K562 (cell line): ENCODE results near the gene SMG9. TPM values are rescaled to one million over a fixed set of nuclear protein-coding genes. Genes with fewer than 3 reads are reported as not detected.

Source experiments
- BRCA1 ChIP-seq, 2 experiments: fragments of 450-650 bp in 1 of 2; sonication (generic) in 1 of 2; formaldehyde crosslinking in 1 of 2; IDR thresholded peaks; 2 replicates each; pipeline versions ENCODE4 v1.5.0 to v1.6.1; 2017 to 2020; ENCODE audit warnings: mild to moderate bottlenecking in 1 of 2, missing genetic modification reagents in 1 of 2
- CBX3 ChIP-seq, 2 experiments: IDR thresholded peaks; 1 replicate in 1 of 2; 2 replicates in 1 of 2; pipeline ENCODE4 v1.6.1; 2012; ENCODE audit warnings: inconsistent platforms in 2 of 2, low read length in 2 of 2, borderline replicate concordance in 1 of 2, control low read depth in 1 of 2
- ESRRA ChIP-seq: fragments of 450-650 bp; IDR thresholded peaks from 2 replicates; pipeline ENCODE4 v1.6.1; 2014; ENCODE audit warnings: low read depth, mild to moderate bottlenecking, moderate library complexity, borderline replicate concordance
- FIP1L1 ChIP-seq: fragments of 200-400 bp; formaldehyde crosslinking; IDR thresholded peaks from 2 replicates; pipeline ENCODE4 v1.6.1; 2018; ENCODE audit warnings: mild to moderate bottlenecking, low read depth, low read length; ENCODE audit not compliant: poor library complexity, severe bottlenecking
- GATAD2B ChIP-seq: fragments of 450-650 bp; IDR thresholded peaks from 2 replicates; pipeline ENCODE4 v1.6.1; 2017; ENCODE audit warnings: mild to moderate bottlenecking, borderline replicate concordance
- ILK ChIP-seq: fragments of 450-650 bp; IDR thresholded peaks from 2 replicates; pipeline ENCODE4 v1.6.1; 2016; ENCODE audit warnings: missing genetic modification characterization, low read depth, mild to moderate bottlenecking, missing compliant biosample characterization, moderate library complexity, borderline replicate concordance
- LARP7 ChIP-seq: fragments of 450-650 bp; IDR thresholded peaks from 2 replicates; pipeline ENCODE4 v1.6.1; 2016
- PHTF2 ChIP-seq: fragments of 250-450 bp; sonication (Bioruptor Pico); IDR thresholded peaks from 2 replicates; pipeline ENCODE4 v1.5.0; 2021; ENCODE audit warnings: mild to moderate bottlenecking
- SAFB2 ChIP-seq: fragments of 200-400 bp; formaldehyde crosslinking; IDR thresholded peaks from 2 replicates; pipeline ENCODE4 v1.6.1; 2018; ENCODE audit warnings: borderline replicate concordance, low read length, low read depth, moderate library complexity; ENCODE audit not compliant: severe bottlenecking
- ZNF589 ChIP-seq: fragments of 200-800 bp; sonication (Bioruptor generic); IDR thresholded peaks from 2 replicates; pipeline ENCODE4 v1.6.1; 2016; ENCODE audit warnings: low read depth, missing genetic modification characterization, missing compliant biosample characterization
- polyA plus RNA-seq, 8 experiments: library from polyadenylated mRNA; depleted of rRNA in 4 of 8; stranded (reverse) in 5 of 8; unstranded in 3 of 8; fragments of >200 nt; fragmentation: Nextera tagmentation in 2 of 8; fragmentation: Illumina TruSeq in 1 of 8; extraction: Ambion mirVana in 2 of 8; extraction: Trizol in 1 of 8; gene quantifications; 2 replicates each; pipeline versions ENCODE4 v1.2.1 to v1.2.3, GENCODE V29; 2011 to 2014; ENCODE audit warnings: inconsistent platforms in 1 of 8, missing spikeins in 1 of 8
- total RNA-seq, 7 experiments: library from RNA; depleted of rRNA in 6 of 7; stranded (reverse); fragments of >200 nt in 6 of 7; fragmentation: Illumina TruSeq in 2 of 7; extraction: Trizol in 2 of 7; gene quantifications; 2 replicates each; pipeline versions ENCODE4 v1.2.1 to v1.2.3, GENCODE V29; 2011 to 2021; ENCODE audit warnings: low replicate concordance in 1 of 7
- TF ChIP-seq, protein P1 (sequence below): sonication (generic); formaldehyde crosslinking; IDR thresholded peaks from 2 replicates; pipeline ENCODE4 v1.8.1; 2023; ENCODE audit warnings: mild to moderate bottlenecking, missing genetic modification reagents, moderate library complexity
- TF ChIP-seq, protein P2 (sequence below), 3 experiments: IDR thresholded peaks in 2 of 3; conservative IDR thresholded peaks in 1 of 3; 2 replicates each; pipeline ENCODE4 v1.5.1; 2011 to 2012; ENCODE audit warnings: low read length in 3 of 3, mild to moderate bottlenecking in 3 of 3, control low read depth in 2 of 3, improper control_type of control experiment in 1 of 3, inconsistent platforms in 1 of 3, low read depth in 1 of 3, mixed read lengths in 1 of 3, moderate library complexity in 1 of 3; ENCODE audit not compliant: insufficient read depth in 2 of 3
- TF ChIP-seq, protein P3 (sequence below): fragments of 450-650 bp; IDR thresholded peaks from 2 replicates; pipeline ENCODE4 v1.6.1; 2016; ENCODE audit warnings: mild to moderate bottlenecking, moderate library complexity

The SMG9 gene
- total and polyA plus RNA-seq, 9 of the 15 experiments (the other 6 are each of a cell fraction or from before 2014, with no cell fraction given), result 1.7 to 79.7 (median 40.2) TPM

GRCh38 chr19:43789029-43789428 lies 34.3 kb upstream of the SMG9 start (continued):
- TF ChIP-seq, protein P1, sequence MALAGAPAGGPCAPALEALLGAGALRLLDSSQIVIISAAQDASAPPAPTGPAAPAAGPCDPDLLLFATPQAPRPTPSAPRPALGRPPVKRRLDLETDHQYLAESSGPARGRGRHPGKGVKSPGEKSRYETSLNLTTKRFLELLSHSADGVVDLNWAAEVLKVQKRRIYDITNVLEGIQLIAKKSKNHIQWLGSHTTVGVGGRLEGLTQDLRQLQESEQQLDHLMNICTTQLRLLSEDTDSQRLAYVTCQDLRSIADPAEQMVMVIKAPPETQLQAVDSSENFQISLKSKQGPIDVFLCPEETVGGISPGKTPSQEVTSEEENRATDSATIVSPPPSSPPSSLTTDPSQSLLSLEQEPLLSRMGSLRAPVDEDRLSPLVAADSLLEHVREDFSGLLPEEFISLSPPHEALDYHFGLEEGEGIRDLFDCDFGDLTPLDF (CRISPR knock-in tag), result peak; percentile 59; the same call in 1 of the 2 replicates
- TF ChIP-seq, protein P2, sequence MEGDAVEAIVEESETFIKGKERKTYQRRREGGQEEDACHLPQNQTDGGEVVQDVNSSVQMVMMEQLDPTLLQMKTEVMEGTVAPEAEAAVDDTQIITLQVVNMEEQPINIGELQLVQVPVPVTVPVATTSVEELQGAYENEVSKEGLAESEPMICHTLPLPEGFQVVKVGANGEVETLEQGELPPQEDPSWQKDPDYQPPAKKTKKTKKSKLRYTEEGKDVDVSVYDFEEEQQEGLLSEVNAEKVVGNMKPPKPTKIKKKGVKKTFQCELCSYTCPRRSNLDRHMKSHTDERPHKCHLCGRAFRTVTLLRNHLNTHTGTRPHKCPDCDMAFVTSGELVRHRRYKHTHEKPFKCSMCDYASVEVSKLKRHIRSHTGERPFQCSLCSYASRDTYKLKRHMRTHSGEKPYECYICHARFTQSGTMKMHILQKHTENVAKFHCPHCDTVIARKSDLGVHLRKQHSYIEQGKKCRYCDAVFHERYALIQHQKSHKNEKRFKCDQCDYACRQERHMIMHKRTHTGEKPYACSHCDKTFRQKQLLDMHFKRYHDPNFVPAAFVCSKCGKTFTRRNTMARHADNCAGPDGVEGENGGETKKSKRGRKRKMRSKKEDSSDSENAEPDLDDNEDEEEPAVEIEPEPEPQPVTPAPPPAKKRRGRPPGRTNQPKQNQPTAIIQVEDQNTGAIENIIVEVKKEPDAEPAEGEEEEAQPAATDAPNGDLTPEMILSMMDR (IDR thresholded peaks at IDR 0.05 in 2 of 3, conservative IDR thresholded peaks at IDR 0.05 in 1 of 3; ENCODE audit: insufficient read depth in 2 of 3, low read depth in 1 of 3, low read length in 3 of 3), result no peak
- no peak for TF ChIP-seq GATAD2B
- TF ChIP-seq CBX3 (IDR thresholded peaks at IDR 0.05; ENCODE audit: borderline replicate concordance in 1 of 2, low read length in 2 of 2), result peak in 1 of 2 experiments; percentile 55; a peak in 1 of 3 replicates
- TF ChIP-seq, protein P3, sequence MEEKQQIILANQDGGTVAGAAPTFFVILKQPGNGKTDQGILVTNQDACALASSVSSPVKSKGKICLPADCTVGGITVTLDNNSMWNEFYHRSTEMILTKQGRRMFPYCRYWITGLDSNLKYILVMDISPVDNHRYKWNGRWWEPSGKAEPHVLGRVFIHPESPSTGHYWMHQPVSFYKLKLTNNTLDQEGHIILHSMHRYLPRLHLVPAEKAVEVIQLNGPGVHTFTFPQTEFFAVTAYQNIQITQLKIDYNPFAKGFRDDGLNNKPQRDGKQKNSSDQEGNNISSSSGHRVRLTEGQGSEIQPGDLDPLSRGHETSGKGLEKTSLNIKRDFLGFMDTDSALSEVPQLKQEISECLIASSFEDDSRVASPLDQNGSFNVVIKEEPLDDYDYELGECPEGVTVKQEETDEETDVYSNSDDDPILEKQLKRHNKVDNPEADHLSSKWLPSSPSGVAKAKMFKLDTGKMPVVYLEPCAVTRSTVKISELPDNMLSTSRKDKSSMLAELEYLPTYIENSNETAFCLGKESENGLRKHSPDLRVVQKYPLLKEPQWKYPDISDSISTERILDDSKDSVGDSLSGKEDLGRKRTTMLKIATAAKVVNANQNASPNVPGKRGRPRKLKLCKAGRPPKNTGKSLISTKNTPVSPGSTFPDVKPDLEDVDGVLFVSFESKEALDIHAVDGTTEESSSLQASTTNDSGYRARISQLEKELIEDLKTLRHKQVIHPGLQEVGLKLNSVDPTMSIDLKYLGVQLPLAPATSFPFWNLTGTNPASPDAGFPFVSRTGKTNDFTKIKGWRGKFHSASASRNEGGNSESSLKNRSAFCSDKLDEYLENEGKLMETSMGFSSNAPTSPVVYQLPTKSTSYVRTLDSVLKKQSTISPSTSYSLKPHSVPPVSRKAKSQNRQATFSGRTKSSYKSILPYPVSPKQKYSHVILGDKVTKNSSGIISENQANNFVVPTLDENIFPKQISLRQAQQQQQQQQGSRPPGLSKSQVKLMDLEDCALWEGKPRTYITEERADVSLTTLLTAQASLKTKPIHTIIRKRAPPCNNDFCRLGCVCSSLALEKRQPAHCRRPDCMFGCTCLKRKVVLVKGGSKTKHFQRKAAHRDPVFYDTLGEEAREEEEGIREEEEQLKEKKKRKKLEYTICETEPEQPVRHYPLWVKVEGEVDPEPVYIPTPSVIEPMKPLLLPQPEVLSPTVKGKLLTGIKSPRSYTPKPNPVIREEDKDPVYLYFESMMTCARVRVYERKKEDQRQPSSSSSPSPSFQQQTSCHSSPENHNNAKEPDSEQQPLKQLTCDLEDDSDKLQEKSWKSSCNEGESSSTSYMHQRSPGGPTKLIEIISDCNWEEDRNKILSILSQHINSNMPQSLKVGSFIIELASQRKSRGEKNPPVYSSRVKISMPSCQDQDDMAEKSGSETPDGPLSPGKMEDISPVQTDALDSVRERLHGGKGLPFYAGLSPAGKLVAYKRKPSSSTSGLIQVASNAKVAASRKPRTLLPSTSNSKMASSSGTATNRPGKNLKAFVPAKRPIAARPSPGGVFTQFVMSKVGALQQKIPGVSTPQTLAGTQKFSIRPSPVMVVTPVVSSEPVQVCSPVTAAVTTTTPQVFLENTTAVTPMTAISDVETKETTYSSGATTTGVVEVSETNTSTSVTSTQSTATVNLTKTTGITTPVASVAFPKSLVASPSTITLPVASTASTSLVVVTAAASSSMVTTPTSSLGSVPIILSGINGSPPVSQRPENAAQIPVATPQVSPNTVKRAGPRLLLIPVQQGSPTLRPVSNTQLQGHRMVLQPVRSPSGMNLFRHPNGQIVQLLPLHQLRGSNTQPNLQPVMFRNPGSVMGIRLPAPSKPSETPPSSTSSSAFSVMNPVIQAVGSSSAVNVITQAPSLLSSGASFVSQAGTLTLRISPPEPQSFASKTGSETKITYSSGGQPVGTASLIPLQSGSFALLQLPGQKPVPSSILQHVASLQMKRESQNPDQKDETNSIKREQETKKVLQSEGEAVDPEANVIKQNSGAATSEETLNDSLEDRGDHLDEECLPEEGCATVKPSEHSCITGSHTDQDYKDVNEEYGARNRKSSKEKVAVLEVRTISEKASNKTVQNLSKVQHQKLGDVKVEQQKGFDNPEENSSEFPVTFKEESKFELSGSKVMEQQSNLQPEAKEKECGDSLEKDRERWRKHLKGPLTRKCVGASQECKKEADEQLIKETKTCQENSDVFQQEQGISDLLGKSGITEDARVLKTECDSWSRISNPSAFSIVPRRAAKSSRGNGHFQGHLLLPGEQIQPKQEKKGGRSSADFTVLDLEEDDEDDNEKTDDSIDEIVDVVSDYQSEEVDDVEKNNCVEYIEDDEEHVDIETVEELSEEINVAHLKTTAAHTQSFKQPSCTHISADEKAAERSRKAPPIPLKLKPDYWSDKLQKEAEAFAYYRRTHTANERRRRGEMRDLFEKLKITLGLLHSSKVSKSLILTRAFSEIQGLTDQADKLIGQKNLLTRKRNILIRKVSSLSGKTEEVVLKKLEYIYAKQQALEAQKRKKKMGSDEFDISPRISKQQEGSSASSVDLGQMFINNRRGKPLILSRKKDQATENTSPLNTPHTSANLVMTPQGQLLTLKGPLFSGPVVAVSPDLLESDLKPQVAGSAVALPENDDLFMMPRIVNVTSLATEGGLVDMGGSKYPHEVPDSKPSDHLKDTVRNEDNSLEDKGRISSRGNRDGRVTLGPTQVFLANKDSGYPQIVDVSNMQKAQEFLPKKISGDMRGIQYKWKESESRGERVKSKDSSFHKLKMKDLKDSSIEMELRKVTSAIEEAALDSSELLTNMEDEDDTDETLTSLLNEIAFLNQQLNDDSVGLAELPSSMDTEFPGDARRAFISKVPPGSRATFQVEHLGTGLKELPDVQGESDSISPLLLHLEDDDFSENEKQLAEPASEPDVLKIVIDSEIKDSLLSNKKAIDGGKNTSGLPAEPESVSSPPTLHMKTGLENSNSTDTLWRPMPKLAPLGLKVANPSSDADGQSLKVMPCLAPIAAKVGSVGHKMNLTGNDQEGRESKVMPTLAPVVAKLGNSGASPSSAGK, result no peak
- TF ChIP-seq BRCA1 (IDR thresholded peaks at IDR 0.05), result no peak
- TF ChIP-seq BRCA1 (CRISPR knock-in tag; IDR thresholded peaks at IDR 0.05), result no peak
- no peak for TF ChIP-seq ESRRA
- TF ChIP-seq FIP1L1, result no peak
- TF ChIP-seq SAFB2, result no peak
- no peak for TF ChIP-seq ILK (tag)
- TF ChIP-seq ZNF589 (CRISPR knock-in tag), result 0 out of 2 replicates have a peak, but pooled peaks have one; percentile 54
- TF ChIP-seq PHTF2, result no peak
- no peak for TF ChIP-seq LARP7
